ENCODE measurements around the gene PRDM15.

- TF ChIP-seq, protein P1, sequence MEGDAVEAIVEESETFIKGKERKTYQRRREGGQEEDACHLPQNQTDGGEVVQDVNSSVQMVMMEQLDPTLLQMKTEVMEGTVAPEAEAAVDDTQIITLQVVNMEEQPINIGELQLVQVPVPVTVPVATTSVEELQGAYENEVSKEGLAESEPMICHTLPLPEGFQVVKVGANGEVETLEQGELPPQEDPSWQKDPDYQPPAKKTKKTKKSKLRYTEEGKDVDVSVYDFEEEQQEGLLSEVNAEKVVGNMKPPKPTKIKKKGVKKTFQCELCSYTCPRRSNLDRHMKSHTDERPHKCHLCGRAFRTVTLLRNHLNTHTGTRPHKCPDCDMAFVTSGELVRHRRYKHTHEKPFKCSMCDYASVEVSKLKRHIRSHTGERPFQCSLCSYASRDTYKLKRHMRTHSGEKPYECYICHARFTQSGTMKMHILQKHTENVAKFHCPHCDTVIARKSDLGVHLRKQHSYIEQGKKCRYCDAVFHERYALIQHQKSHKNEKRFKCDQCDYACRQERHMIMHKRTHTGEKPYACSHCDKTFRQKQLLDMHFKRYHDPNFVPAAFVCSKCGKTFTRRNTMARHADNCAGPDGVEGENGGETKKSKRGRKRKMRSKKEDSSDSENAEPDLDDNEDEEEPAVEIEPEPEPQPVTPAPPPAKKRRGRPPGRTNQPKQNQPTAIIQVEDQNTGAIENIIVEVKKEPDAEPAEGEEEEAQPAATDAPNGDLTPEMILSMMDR (IDR thresholded peaks at IDR 0.05; ENCODE audit: low read depth, low read length, missing input control): no peak
- TF ChIP-seq FOXA1 (IDR thresholded peaks at IDR 0.05) (no peak), TAF1 (conservative IDR thresholded peaks at IDR 0.05) (no peak), MAX (IDR thresholded peaks at IDR 0.05) (no peak), REST (IDR thresholded peaks at IDR 0.05) (no peak), SP1 (IDR thresholded peaks at IDR 0.05) (no peak), YY1 (IDR thresholded peaks at IDR 0.05) (no peak), RAD21 (IDR thresholded peaks at IDR 0.05) (no peak)
Measured at GRCh38 chr21:41858466-41859296, 20.5 kb downstream of the PRDM15 start.

Data from liver (tissue), 3 donors.